TTC549 (cell line): Measurements from ENCODE around the gene SLC12A3.
"Not testable (repeated sequence)": the region's sequence is repeated elsewhere in the genome, so short reads cannot be mapped to it uniquely, and the experiment has no call there.

Source experiments
- FAIRE-seq: peaks from 2 replicates; lab custom pipeline; 2012; peaks lifted over from hg19 to GRCh38; lab: Jason Lieb, UNC

The SLC12A3 gene

GRCh38 chr16:56870276-56870888 lies 5.4 kb downstream of the SLC12A3 start:
- FAIRE-seq: no peak

GRCh38 chr16:56871172-56871593 lies 6.2 kb downstream of the SLC12A3 start:
- no peak for FAIRE-seq

- FAIRE-seq: no peak
Measured at GRCh38 chr16:56872863-56873391, 7.9 kb downstream of the SLC12A3 start.

GRCh38 chr16:56874800-56875199 lies 9.8 kb downstream of the SLC12A3 start:
- no peak for FAIRE-seq

GRCh38 chr16:56876048-56876447 lies 11.0 kb downstream of the SLC12A3 start:
- FAIRE-seq: no peak

- FAIRE-seq: no peak
Measured at GRCh38 chr16:56877486-56878182, 12.6 kb downstream of the SLC12A3 start.

GRCh38 chr16:56878282-56878854 lies 13.4 kb downstream of the SLC12A3 start:
- no peak for FAIRE-seq

GRCh38 chr16:56879276-56879675 lies 14.3 kb downstream of the SLC12A3 start:
- FAIRE-seq: no peak

- FAIRE-seq: no peak
Measured at GRCh38 chr16:56880176-56880575, 15.2 kb downstream of the SLC12A3 start.

GRCh38 chr16:56880685-56881084 lies 15.7 kb downstream of the SLC12A3 start:
- FAIRE-seq: no peak

GRCh38 chr16:56882077-56882800 lies 17.2 kb downstream of the SLC12A3 start:
- no peak for FAIRE-seq

GRCh38 chr16:56883586-56883985 lies 18.6 kb downstream of the SLC12A3 start:
- FAIRE-seq: no peak

- FAIRE-seq: no peak
Measured at GRCh38 chr16:56884026-56884582, 19.1 kb downstream of the SLC12A3 start.

GRCh38 chr16:56884929-56885328 lies 19.9 kb downstream of the SLC12A3 start:
- not testable (repeated sequence) for FAIRE-seq

GRCh38 chr16:56885446-56886162 lies 20.6 kb downstream of the SLC12A3 start:
- no peak for FAIRE-seq

GRCh38 chr16:56886296-56886695 lies 21.3 kb downstream of the SLC12A3 start:
- no peak for FAIRE-seq

GRCh38 chr16:56886826-56887225 lies 21.8 kb downstream of the SLC12A3 start:
- no peak for FAIRE-seq

- no peak for FAIRE-seq
Measured at GRCh38 chr16:56888806-56889205, 23.8 kb downstream of the SLC12A3 start.

GRCh38 chr16:56889206-56889605 lies 24.2 kb downstream of the SLC12A3 start:
- FAIRE-seq: no peak

- no peak for FAIRE-seq
Measured at GRCh38 chr16:56891685-56892084, 26.7 kb downstream of the SLC12A3 start.

GRCh38 chr16:56892705-56893104 lies 27.7 kb downstream of the SLC12A3 start:
- FAIRE-seq: no peak
